ENCODE results near the gene RNASEL.
A peak's percentile ranks its signal among the peaks of the same experiment; 100 is the strongest.
"Not testable (repeated sequence)": the region's sequence is repeated elsewhere in the genome, so short reads cannot be mapped to it uniquely, and the experiment has no call there.

The RNASEL gene

GRCh38 chr1:182588500-182589396 is at the start of gene RNASEL:
RNASEL (minus strand) TSS chr1:182589256; CDS start chr1:182586806, 2,450 bp downstream.
- ATAC-seq (peak; percentile 84), DNase-seq (peak; percentile 66)

GRCh38 chr1:182637769-182638168 is 48.7 kb upstream of the RNASEL start:
- ATAC-seq = no peak

GRCh38 chr1:182635871-182636270 is 46.8 kb upstream of the RNASEL start:
- DNase-seq (no peak), ATAC-seq (no peak)

More at GRCh38 chr1:182637769-182638168, 48.7 kb upstream of the RNASEL start:
- DNase-seq = no peak

- ATAC-seq = no peak
- DNase-seq = no peak
These were observed 45.4 kb upstream of the RNASEL start for GRCh38 chr1:182634306-182635072.

GRCh38 chr1:182633657-182634281 is 44.7 kb upstream of the RNASEL start:
- ATAC-seq (no peak), DNase-seq (no peak)

GRCh38 chr1:182633031-182633430 is 44.0 kb upstream of the RNASEL start:
- ATAC-seq = no peak
- no peak for DNase-seq

GRCh38 chr1:182632441-182632857 is 43.4 kb upstream of the RNASEL start:
- not testable (repeated sequence) for ATAC-seq, DNase-seq

GRCh38 chr1:182631954-182632353 is 42.9 kb upstream of the RNASEL start:
- DNase-seq (no peak), ATAC-seq (no peak)

- no peak for DNase-seq
- no peak for ATAC-seq
These were observed 42.1 kb upstream of the RNASEL start for GRCh38 chr1:182631053-182631677.

- ATAC-seq (no peak), DNase-seq (no peak)
These were observed 41.5 kb upstream of the RNASEL start for GRCh38 chr1:182630586-182630985.

- DNase-seq = peak; percentile 81
- ATAC-seq = peak; percentile 96
These were observed 40.5 kb upstream of the RNASEL start for GRCh38 chr1:182629499-182630096.

- no peak for ATAC-seq
- no peak for DNase-seq
These were observed 40.0 kb upstream of the RNASEL start for GRCh38 chr1:182629080-182629479.

- ATAC-seq (no peak), DNase-seq (no peak)
These were observed 39.6 kb upstream of the RNASEL start for GRCh38 chr1:182628657-182629056.

- DNase-seq (no peak), ATAC-seq (no peak)
These were observed 38.6 kb upstream of the RNASEL start for GRCh38 chr1:182627622-182628021.

GRCh38 chr1:182626527-182626926 is 37.5 kb upstream of the RNASEL start:
- ATAC-seq (no peak), DNase-seq (no peak)

- ATAC-seq = no peak
These were observed 36.9 kb upstream of the RNASEL start for GRCh38 chr1:182625719-182626504.

GRCh38 chr1:182625024-182625423 is 36.0 kb upstream of the RNASEL start:
- no peak for DNase-seq
- no peak for ATAC-seq

More at GRCh38 chr1:182625719-182626504, 36.9 kb upstream of the RNASEL start:
- no peak for DNase-seq

GRCh38 chr1:182624577-182624976 is 35.5 kb upstream of the RNASEL start:
- ATAC-seq (no peak), DNase-seq (no peak)

- ATAC-seq (no peak), DNase-seq (no peak)
These were observed 34.0 kb upstream of the RNASEL start for GRCh38 chr1:182622901-182623528.

- ATAC-seq (no peak), DNase-seq (no peak)
These were observed 32.9 kb upstream of the RNASEL start for GRCh38 chr1:182621906-182622305.
